Ascending aorta (tissue), 2 donors: ENCODE measurements around the gene CEBPE. TPM values are rescaled to one million over a fixed set of nuclear protein-coding genes. Genes with fewer than 3 reads are reported as not detected.

Experiments
- DNase-seq, 2 donors: peaks; one replicate each; pipeline ENCODE4 v3.0.0-alpha.2; 2019; ENCODE audit warnings: low spot score in 2 of 2
- H3K27ac ChIP-seq, 2 donors: fragments of 200-600 bp; sonication (generic); one replicate each; pipeline ENCODE4 v1.5.1; 2016 to 2017; ENCODE audit warnings: mild to moderate bottlenecking in 1 of 2
- H3K27me3 ChIP-seq: fragments of 200-600 bp; sonication (generic); one replicate; pipeline ENCODE4 v1.5.1; 2017
- H3K36me3 ChIP-seq, 2 donors: fragments of 200-600 bp; sonication (generic); one replicate each; pipeline ENCODE4 v1.5.1; 2016
- H3K4me1 ChIP-seq, 2 donors: fragments of 200-600 bp; sonication (generic); one replicate each; pipeline ENCODE4 v1.5.1; 2016 to 2017; ENCODE audit warnings: mild to moderate bottlenecking in 1 of 2
- H3K4me3 ChIP-seq, 2 donors: fragments of 200-600 bp; sonication (generic); one replicate each; pipeline ENCODE4 v1.5.1; 2016 to 2017; ENCODE audit warnings: mild to moderate bottlenecking in 1 of 2
- H3K9me3 ChIP-seq, 2 donors: fragments of 200-600 bp; sonication (generic); one replicate each; pipeline ENCODE4 v1.5.1; 2016
- intact Hi-C: fragments of 100-400 bp; cut with DNase I; formaldehyde crosslinking; loops from one replicate; pipeline ENCODE4 v1.15.1; 2023
- total RNA-seq: library from RNA; depleted of rRNA; stranded (reverse); fragments of >200 nt; gene quantifications from one replicate; pipeline ENCODE4 v1.1.0, GENCODE V29; 2016
- TF ChIP-seq, protein P1 (sequence below), 3 experiments: fragments of 200-600 bp in 2 of 3; fragments of 450-650 bp in 1 of 3; sonication (generic) in 2 of 3; IDR thresholded peaks; one replicate each; pipeline ENCODE4 v1.5.1; 2016 to 2019; ENCODE audit warnings: antibody characterized with exemption in 3 of 3, mild to moderate bottlenecking in 1 of 3, moderate library complexity in 1 of 3

The CEBPE gene
- total RNA-seq, 1 donor from 2014 or later = not detected

DNA sequence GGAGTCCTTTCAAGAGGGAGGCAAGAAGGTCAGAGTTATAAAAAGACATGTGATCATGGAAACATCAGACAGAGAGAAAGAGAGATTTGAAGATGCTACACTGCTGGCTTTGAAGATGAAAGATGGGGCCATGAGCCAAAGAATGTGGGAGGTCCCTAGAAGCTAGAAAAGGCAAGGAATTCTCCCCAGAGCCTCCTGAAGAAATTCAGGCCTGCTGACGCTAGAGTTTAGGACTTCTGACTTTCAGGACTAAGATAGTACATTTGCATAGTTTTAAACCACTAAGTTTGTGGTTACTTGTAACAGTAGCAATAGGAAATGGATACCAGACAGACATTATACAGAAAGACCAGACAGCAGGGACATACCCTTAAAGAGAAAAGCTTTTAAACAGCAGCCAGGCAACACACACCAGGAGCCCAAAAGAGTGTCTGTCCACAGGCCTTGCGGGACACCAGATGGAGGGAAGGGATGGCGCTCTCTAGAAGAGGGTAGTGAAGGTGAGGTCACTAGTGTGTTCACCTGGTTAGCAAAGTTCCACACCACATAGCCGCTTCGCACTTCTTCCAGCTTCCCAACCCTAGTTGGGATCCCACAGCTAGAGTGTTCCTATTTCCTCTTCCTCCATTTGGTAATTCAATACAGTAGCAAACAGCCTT is 29.7 kb upstream of the CEBPE start:
- no peaks in the 10 kb centered on the region for H3K27me3 ChIP-seq
- intact Hi-C loops = no loop called here
- peaks cover 0 to 52% of the 10 kb centered on the region in 2 donors for H3K4me1 ChIP-seq
- DNase-seq = no peak
- peak overlapping the region in 1 of 2 donors; percentile 15 for H3K27ac ChIP-seq
- H3K9me3 ChIP-seq = no peaks in the 10 kb centered on the region
- H3K4me3 ChIP-seq = no peak overlapping the region
- TF ChIP-seq, protein P1, sequence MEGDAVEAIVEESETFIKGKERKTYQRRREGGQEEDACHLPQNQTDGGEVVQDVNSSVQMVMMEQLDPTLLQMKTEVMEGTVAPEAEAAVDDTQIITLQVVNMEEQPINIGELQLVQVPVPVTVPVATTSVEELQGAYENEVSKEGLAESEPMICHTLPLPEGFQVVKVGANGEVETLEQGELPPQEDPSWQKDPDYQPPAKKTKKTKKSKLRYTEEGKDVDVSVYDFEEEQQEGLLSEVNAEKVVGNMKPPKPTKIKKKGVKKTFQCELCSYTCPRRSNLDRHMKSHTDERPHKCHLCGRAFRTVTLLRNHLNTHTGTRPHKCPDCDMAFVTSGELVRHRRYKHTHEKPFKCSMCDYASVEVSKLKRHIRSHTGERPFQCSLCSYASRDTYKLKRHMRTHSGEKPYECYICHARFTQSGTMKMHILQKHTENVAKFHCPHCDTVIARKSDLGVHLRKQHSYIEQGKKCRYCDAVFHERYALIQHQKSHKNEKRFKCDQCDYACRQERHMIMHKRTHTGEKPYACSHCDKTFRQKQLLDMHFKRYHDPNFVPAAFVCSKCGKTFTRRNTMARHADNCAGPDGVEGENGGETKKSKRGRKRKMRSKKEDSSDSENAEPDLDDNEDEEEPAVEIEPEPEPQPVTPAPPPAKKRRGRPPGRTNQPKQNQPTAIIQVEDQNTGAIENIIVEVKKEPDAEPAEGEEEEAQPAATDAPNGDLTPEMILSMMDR (IDR thresholded peaks at IDR 0.05) = no peak
- H3K36me3 ChIP-seq = peaks cover 6 to 20% of the 10 kb centered on the region in 2 donors

DNA sequence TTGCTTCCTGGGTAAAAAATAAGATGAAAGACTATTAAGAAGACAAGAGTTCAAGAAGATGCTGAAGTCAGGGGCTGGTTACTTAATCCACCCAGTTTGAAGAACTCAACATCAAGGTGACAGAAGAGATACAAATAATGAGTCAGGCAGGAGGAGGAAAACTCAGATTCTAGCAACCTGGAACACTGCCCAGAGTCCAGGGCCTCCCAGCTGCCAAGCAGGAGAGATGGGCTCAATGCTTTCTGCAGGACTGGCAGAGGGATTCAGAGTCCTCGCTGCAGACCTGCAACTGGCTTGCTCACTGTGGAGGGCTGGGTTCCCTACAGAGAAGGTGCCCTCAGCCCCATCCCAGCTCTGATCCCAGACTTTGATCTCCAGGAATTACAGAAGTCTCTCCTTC is 28.6 kb upstream of the CEBPE start:
- no peaks in the 10 kb centered on the region for H3K9me3 ChIP-seq
- peak overlapping the region in 1 of 2 donors; percentile 25 for H3K27ac ChIP-seq
- intact Hi-C loops = no loop called here
- no peak overlapping the region for H3K4me3 ChIP-seq
- H3K27me3 ChIP-seq = no peaks in the 10 kb centered on the region
- TF ChIP-seq, protein P1 (IDR thresholded peaks at IDR 0.05) = no peak
- H3K4me1 ChIP-seq = peaks cover 3 to 53% of the 10 kb centered on the region in 2 donors
- H3K36me3 ChIP-seq = peaks cover 8 to 22% of the 10 kb centered on the region in 2 donors
- DNase-seq = no peak

DNA sequence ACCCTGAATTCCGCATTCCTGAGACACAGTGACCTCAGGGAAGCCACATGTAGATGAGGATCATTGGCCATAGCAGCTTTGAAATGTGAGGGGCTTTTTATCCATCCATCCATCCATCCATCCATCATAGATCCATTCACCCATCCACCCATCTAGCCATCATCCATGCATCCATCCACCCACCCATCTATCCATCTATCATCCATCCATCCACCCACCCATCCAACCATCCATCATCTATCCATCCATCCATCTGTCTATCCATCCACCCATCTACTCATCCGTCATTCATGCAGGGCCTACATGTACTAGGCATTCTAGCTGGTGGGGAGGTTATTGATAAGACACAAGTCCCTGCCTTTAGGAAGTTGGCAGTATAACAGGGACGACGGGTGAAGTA is 27.9 kb upstream of the CEBPE start:
- Histone ChIP-seq H3K4me1 (peaks cover 4 to 51% of the 10 kb centered on the region in 2 donors), H3K4me3 (no peak overlapping the region), H3K9me3 (no peaks in the 10 kb centered on the region), H3K27me3 (no peaks in the 10 kb centered on the region), H3K36me3 (peaks cover 9 to 26% of the 10 kb centered on the region in 2 donors), H3K27ac (peak overlapping the region; percentile 51 to 70)
- DNase-seq = no peak
- intact Hi-C loops = no loop called here
- TF ChIP-seq, protein P1 (IDR thresholded peaks at IDR 0.05) = no peak

DNA sequence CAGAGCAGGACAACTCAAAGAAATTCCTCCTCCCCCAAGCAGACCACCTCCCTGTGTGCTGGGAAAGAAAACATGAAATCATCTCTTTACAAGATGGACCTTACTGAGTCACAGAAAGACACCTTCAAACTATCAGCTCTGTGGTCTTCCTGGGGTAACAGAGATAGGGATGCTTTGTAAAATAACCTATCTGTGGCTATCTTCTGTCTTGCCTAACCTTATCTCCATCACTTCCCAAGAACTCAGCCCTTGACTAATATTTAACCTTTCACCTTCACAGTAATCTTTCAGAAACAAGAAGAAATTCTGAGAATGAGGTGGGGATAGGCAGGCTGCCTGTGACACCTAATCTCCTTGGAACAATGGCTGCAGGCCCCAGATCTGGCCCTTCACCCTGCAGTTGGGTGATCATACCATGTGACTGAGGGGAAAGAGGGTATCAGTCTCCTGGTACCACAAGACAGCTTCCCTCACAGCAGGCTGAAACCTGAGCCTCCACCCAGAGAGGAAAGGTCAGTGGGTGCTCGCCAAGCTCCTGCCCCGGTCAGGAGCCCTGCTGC is 27.4 kb upstream of the CEBPE start:
- no peaks in the 10 kb centered on the region for H3K9me3 ChIP-seq
- no peak overlapping the region for H3K4me3 ChIP-seq
- H3K27me3 ChIP-seq = no peaks in the 10 kb centered on the region
- H3K27ac ChIP-seq = peak overlapping the region; percentile 51 to 70
- TF ChIP-seq, protein P1 (IDR thresholded peaks at IDR 0.05) = no peak
- DNase-seq = no peak
- intact Hi-C loops = no loop called here
- peaks cover 9 to 26% of the 10 kb centered on the region in 2 donors for H3K36me3 ChIP-seq
- peaks cover 4 to 45% of the 10 kb centered on the region in 2 donors for H3K4me1 ChIP-seq

DNA sequence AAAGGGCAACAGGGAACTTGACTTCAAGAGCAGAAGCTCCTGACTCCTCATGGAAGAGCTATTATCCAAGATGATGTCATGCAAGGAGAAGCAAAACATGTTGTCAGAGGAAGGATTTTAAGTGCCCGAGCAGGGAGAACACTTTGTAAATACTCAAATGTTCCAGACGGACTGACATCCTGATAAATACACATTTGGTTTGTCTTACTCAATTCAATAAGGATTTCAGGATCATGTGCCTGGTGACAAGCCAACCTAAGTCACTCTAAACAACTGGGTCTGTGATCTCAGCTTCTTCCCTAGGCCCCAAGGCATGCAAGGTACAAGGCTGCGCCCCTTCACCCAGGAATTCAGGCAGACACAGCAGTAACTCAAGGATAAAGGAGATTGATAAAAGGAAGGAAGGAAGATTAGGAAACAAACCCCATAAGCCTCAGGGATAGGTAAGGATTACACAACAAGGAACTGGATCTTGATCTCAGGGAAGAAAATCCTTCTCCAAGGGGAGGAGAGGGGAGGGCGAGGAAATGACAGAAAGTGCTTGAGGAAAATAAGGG is 26.8 kb upstream of the CEBPE start:
- no peak for DNase-seq
- peaks cover 5 to 28% of the 10 kb centered on the region in 2 donors for H3K36me3 ChIP-seq
- peaks cover 4 to 40% of the 10 kb centered on the region in 2 donors for H3K4me1 ChIP-seq
- H3K4me3 ChIP-seq = no peak overlapping the region
- peak overlapping the region; percentile 51 to 70 for H3K27ac ChIP-seq
- intact Hi-C loops = no loop called here
- no peaks in the 10 kb centered on the region for H3K27me3 ChIP-seq
- TF ChIP-seq, protein P1 (IDR thresholded peaks at IDR 0.05) = no peak
- H3K9me3 ChIP-seq = no peaks in the 10 kb centered on the region
